Trophoblast cell (in vitro differentiated cells and primary cell): ENCODE measurements around the gene GRK2.

ENCODE experiments used
- DNase-seq, 2 donors: peaks; one replicate each; pipeline ENCODE4 v3.0.0-alpha.2; 2016
- H2AFZ ChIP-seq: 2 replicates; pipeline ENCODE4 v1.6.1; 2013; ENCODE audit warnings: low read length, moderate library complexity, mild to moderate bottlenecking; ENCODE audit not compliant: insufficient read depth, poor library complexity
- H2AK5ac ChIP-seq: 2 replicates; pipeline ENCODE4 v1.6.1; 2013; ENCODE audit warnings: mild to moderate bottlenecking, low read length
- H2BK120ac ChIP-seq: 2 replicates; pipeline ENCODE4 v1.6.1; 2013; ENCODE audit warnings: low read length, mild to moderate bottlenecking, moderate library complexity; ENCODE audit not compliant: insufficient read depth, poor library complexity
- H2BK12ac ChIP-seq: 2 replicates; pipeline ENCODE4 v1.6.1; 2013; ENCODE audit warnings: mild to moderate bottlenecking, low read length, moderate library complexity
- H2BK5ac ChIP-seq: 2 replicates; pipeline ENCODE4 v1.6.1; 2013; ENCODE audit warnings: low read length, low read depth, moderate library complexity, mild to moderate bottlenecking; ENCODE audit not compliant: poor library complexity
- H3K14ac ChIP-seq: 2 replicates; pipeline ENCODE4 v1.6.1; 2013; ENCODE audit warnings: mild to moderate bottlenecking, low read length
- H3K18ac ChIP-seq: 2 replicates; pipeline ENCODE4 v1.6.1; 2013; ENCODE audit warnings: mild to moderate bottlenecking, low read length
- H3K23ac ChIP-seq: 2 replicates; pipeline ENCODE4 v1.6.1; 2013; ENCODE audit warnings: low read length
- H3K27ac ChIP-seq: 2 replicates; pipeline ENCODE4 v1.5.1; 2013; ENCODE audit warnings: low read depth, mild to moderate bottlenecking, inconsistent platforms, low read length, moderate library complexity
- H3K27me3 ChIP-seq: 2 replicates; pipeline ENCODE4 v1.6.1; 2013; ENCODE audit warnings: inconsistent platforms, mild to moderate bottlenecking, low read length, moderate library complexity; ENCODE audit not compliant: insufficient read depth
- H3K36me3 ChIP-seq, 2 experiments: 1 replicate in 1 of 2; 2 replicates in 1 of 2; pipeline ENCODE4 v1.6.1; 2013; ENCODE audit warnings: low read length in 2 of 2, mild to moderate bottlenecking in 2 of 2, moderate library complexity in 1 of 2; ENCODE audit not compliant: insufficient read depth in 2 of 2, control insufficient read depth in 1 of 2
- H3K4ac ChIP-seq: 2 replicates; pipeline ENCODE4 v1.6.1; 2013; ENCODE audit warnings: low read depth, mild to moderate bottlenecking, low read length, moderate library complexity
- H3K4me1 ChIP-seq, 2 experiments: 1 replicate in 1 of 2; 2 replicates in 1 of 2; pipeline ENCODE4 v1.6.1; 2013; ENCODE audit warnings: low read length in 2 of 2, mild to moderate bottlenecking in 2 of 2, moderate library complexity in 1 of 2; ENCODE audit not compliant: insufficient read depth in 2 of 2, control insufficient read depth in 1 of 2
- H3K4me2 ChIP-seq: 2 replicates; pipeline ENCODE4 v1.6.1; 2013; ENCODE audit warnings: inconsistent platforms, mild to moderate bottlenecking, low read length, moderate library complexity
- H3K4me3 ChIP-seq: 2 replicates; pipeline ENCODE4 v1.5.1; 2013; ENCODE audit warnings: mild to moderate bottlenecking, low read depth, low read length, inconsistent platforms
- H3K79me1 ChIP-seq: one replicate; pipeline ENCODE4 v1.6.1; 2013; ENCODE audit warnings: low read length
- H3K79me2 ChIP-seq: 2 replicates; pipeline ENCODE4 v1.6.1; 2013; ENCODE audit warnings: low read length, mild to moderate bottlenecking; ENCODE audit not compliant: control insufficient read depth, insufficient read depth, poor library complexity
- H3K9ac ChIP-seq: 2 replicates; pipeline ENCODE4 v1.6.1; 2013; ENCODE audit warnings: mild to moderate bottlenecking, low read length
- H3K9me3 ChIP-seq: 2 replicates; pipeline ENCODE4 v1.6.1; 2013; ENCODE audit warnings: low read depth, mild to moderate bottlenecking, control low read depth, inconsistent platforms, low read length; ENCODE audit not compliant: insufficient read depth
- H4K12ac ChIP-seq: 2 replicates; pipeline ENCODE4 v1.6.1; 2013; ENCODE audit warnings: low read depth, mild to moderate bottlenecking, low read length, moderate library complexity
- H4K8ac ChIP-seq: 2 replicates; pipeline ENCODE4 v1.6.1; 2013; ENCODE audit warnings: low read depth, mild to moderate bottlenecking, low read length, moderate library complexity
- H4K91ac ChIP-seq: one replicate; pipeline ENCODE4 v1.6.1; 2013; ENCODE audit warnings: low read depth, mild to moderate bottlenecking, low read length, moderate library complexity
- WGBS: extraction: QIAGEN DNeasy Blood & Tissue Kit; methylation state at CpG from one replicate; pipeline ENCODE4 v1.1.7; 2013; ENCODE audit warnings: missing lambda C conversion rate; ENCODE audit not compliant: insufficient read length, insufficient coverage; ENCODE audit errors: extremely low coverage; 5-methylcytosine and 5-hydroxymethylcytosine counted together

GRK2 gene

GRCh38 chr11:67245046-67245445 is 21.2 kb upstream of the GRK2 start:
- peak; percentile 90 to 94 for DNase-seq
- no peak overlapping the region for H3K4me3 ChIP-seq
- no peak overlapping the region for H3K4me2 ChIP-seq
- peak overlapping the region; percentile 51 for H3K27ac ChIP-seq
- no peak overlapping the region for H3K14ac ChIP-seq
- peaks cover 17 to 29% of the 10 kb centered on the region in 2 experiments for H3K4me1 ChIP-seq
- no peak overlapping the region for H2AFZ ChIP-seq
- H3K79me1 ChIP-seq, result peaks cover 11% of the 10 kb centered on the region
- H3K9me3 ChIP-seq, result peaks cover 2% of the 10 kb centered on the region
- H3K79me2 ChIP-seq, result peaks cover 10% of the 10 kb centered on the region
- no peak overlapping the region for H3K9ac ChIP-seq
- H3K23ac ChIP-seq, result no peak overlapping the region
- peak overlapping the region; percentile 46 for H2BK12ac ChIP-seq
- peak overlapping the region; percentile 8 for H2BK120ac ChIP-seq
- no peaks in the 10 kb centered on the region for H3K27me3 ChIP-seq
- H3K36me3 ChIP-seq, result peaks cover 24 to 46% of the 10 kb centered on the region in 2 experiments
- H2BK5ac ChIP-seq, result no peak overlapping the region
- no peak overlapping the region for H4K12ac ChIP-seq
- H4K8ac ChIP-seq, result no peak overlapping the region
- no peak overlapping the region for H3K18ac ChIP-seq
- H2AK5ac ChIP-seq, result no peak overlapping the region
- no peak overlapping the region for H4K91ac ChIP-seq
- WGBS, result no CpG with 5 or more reads among the region's 11 CpGs
- no peak overlapping the region for H3K4ac ChIP-seq

- Histone ChIP-seq H4K8ac (no peak overlapping the region), H3K27ac (peak overlapping the region; percentile 72), H3K4me2 (peak overlapping the region; percentile 25), H3K27me3 (no peaks in the 10 kb centered on the region), H3K18ac (no peak overlapping the region), H2AK5ac (no peak overlapping the region), H3K4me1 (peaks cover 15 to 18% of the 10 kb centered on the region in 2 experiments), H3K14ac (peak overlapping the region; percentile 69), H3K4me3 (no peak overlapping the region), H2BK5ac (peak overlapping the region; percentile 61), H2BK12ac (peak overlapping the region; percentile 27), H4K12ac (no peak overlapping the region), H3K4ac (no peak overlapping the region), H2BK120ac (peak overlapping the region; percentile 76), H3K23ac (no peak overlapping the region), H3K79me2 (no peaks in the 10 kb centered on the region), H3K79me1 (peaks cover 3% of the 10 kb centered on the region), H3K36me3 (peaks cover 41 to 70% of the 10 kb centered on the region in 2 experiments), H4K91ac (peak overlapping the region; percentile 51), H2AFZ (no peak overlapping the region), H3K9me3 (peaks cover 2% of the 10 kb centered on the region), H3K9ac (no peak overlapping the region)
- peak; percentile 84 to 94 for DNase-seq
- no CpG with 5 or more reads among the region's 5 CpGs for WGBS
Measured at GRCh38 chr11:67247946-67248550, 18.2 kb upstream of the GRK2 start.

- no peak overlapping the region for H3K4me3 ChIP-seq
- peak overlapping the region; percentile 66 for H3K18ac ChIP-seq
- peaks cover 2% of the 10 kb centered on the region for H3K9me3 ChIP-seq
- H2BK5ac ChIP-seq, result no peak overlapping the region
- H3K27ac ChIP-seq, result peak overlapping the region; percentile 72
- no peak overlapping the region for H3K9ac ChIP-seq
- no peak overlapping the region for H2AFZ ChIP-seq
- peaks cover 3% of the 10 kb centered on the region for H3K79me1 ChIP-seq
- no peak overlapping the region for H2BK120ac ChIP-seq
- no peak overlapping the region for H3K14ac ChIP-seq
- H4K91ac ChIP-seq, result no peak overlapping the region
- no peaks in the 10 kb centered on the region for H3K27me3 ChIP-seq
- no peak overlapping the region for H4K12ac ChIP-seq
- peaks cover 41 to 72% of the 10 kb centered on the region in 2 experiments for H3K36me3 ChIP-seq
- H3K4me1 ChIP-seq, result peaks cover 18% of the 10 kb centered on the region in 2 experiments
- H2BK12ac ChIP-seq, result no peak overlapping the region
- H3K4ac ChIP-seq, result no peak overlapping the region
- H3K79me2 ChIP-seq, result no peaks in the 10 kb centered on the region
- no peak overlapping the region for H2AK5ac ChIP-seq
- peak overlapping the region; percentile 40 for H3K4me2 ChIP-seq
- H3K23ac ChIP-seq, result no peak overlapping the region
- no peak overlapping the region for H4K8ac ChIP-seq
- DNase-seq, result peak; percentile 97 to 98
Measured at GRCh38 chr11:67248653-67249052, 17.6 kb upstream of the GRK2 start.

GRCh38 chr11:67250059-67251043 is 15.9 kb upstream of the GRK2 start:
- Histone ChIP-seq H3K9ac (no peak overlapping the region), H3K36me3 (peaks cover 51 to 77% of the 10 kb centered on the region in 2 experiments), H3K27me3 (no peaks in the 10 kb centered on the region), H3K18ac (no peak overlapping the region), H4K12ac (no peak overlapping the region), H3K4me3 (no peak overlapping the region), H3K4ac (no peak overlapping the region), H2BK5ac (no peak overlapping the region), H2AFZ (no peak overlapping the region), H3K4me2 (no peak overlapping the region), H3K27ac (no peak overlapping the region), H3K79me2 (no peaks in the 10 kb centered on the region), H3K79me1 (peaks cover 2% of the 10 kb centered on the region), H3K23ac (no peak overlapping the region), H3K14ac (no peak overlapping the region), H3K9me3 (no peaks in the 10 kb centered on the region), H2AK5ac (no peak overlapping the region), H2BK12ac (no peak overlapping the region), H4K8ac (no peak overlapping the region), H3K4me1 (peaks cover 18% of the 10 kb centered on the region in 2 experiments), H4K91ac (no peak overlapping the region), H2BK120ac (no peak overlapping the region)
- no CpG with 5 or more reads among the region's 37 CpGs for WGBS
- DNase-seq, result no peak
